Kidney (tissue), 14 donors: ENCODE results near the gene C2CD2. TPM values are rescaled to one million over a fixed set of nuclear protein-coding genes. Genes with fewer than 3 reads are reported as not detected.
A peak's percentile ranks its signal among the peaks of the same experiment; 100 is the strongest.
"Not testable (repeated sequence)": the region's sequence is repeated elsewhere in the genome, so short reads cannot be mapped to it uniquely, and the experiment has no call there.

Experiments used
- DNase-seq, 5 donors: peaks; one replicate each; pipeline ENCODE4 v3.0.0-alpha.2; 2013 to 2020
- FAIRE-seq: peaks from 2 replicates; lab custom pipeline; 2012; peaks lifted over from hg19 to GRCh38; lab: Jason Lieb, UNC
- H3K27ac ChIP-seq, 2 donors: one replicate each; pipeline ENCODE4 v1.7.0; 2013; ENCODE audit warnings: low read depth in 2 of 2, low read length in 2 of 2, inconsistent platforms in 1 of 2
- H3K27me3 ChIP-seq: one replicate; pipeline ENCODE4 v1.7.1; 2013; ENCODE audit warnings: low read length, inconsistent platforms; ENCODE audit not compliant: control insufficient read depth, insufficient read depth
- H3K36me3 ChIP-seq, 3 donors: one replicate each; pipeline versions ENCODE4 v1.7.0 to v1.7.1; 2013; ENCODE audit warnings: low read length in 3 of 3, control low read depth in 1 of 3, inconsistent platforms in 1 of 3; ENCODE audit not compliant: insufficient read depth in 3 of 3, control insufficient read depth in 2 of 3
- H3K4me1 ChIP-seq, 3 donors: one replicate each; pipeline versions ENCODE4 v1.7.0 to v1.7.1; 2013; ENCODE audit warnings: low read length in 3 of 3, inconsistent platforms in 1 of 3, low read depth in 1 of 3; ENCODE audit not compliant: control insufficient read depth in 2 of 3, insufficient read depth in 2 of 3
- H3K4me3 ChIP-seq, 3 donors: one replicate each; pipeline versions ENCODE4 v1.7.0 to v1.8.1; 2013; ENCODE audit warnings: low read length in 3 of 3, control low read depth in 1 of 3, inconsistent platforms in 1 of 3
- H3K9ac ChIP-seq, 3 donors: one replicate each; pipeline versions ENCODE4 v1.7.0 to v1.7.1; 2013; ENCODE audit warnings: low read length in 3 of 3, control low read depth in 1 of 3, inconsistent platforms in 1 of 3
- H3K9me3 ChIP-seq, 3 donors: one replicate each; pipeline versions ENCODE4 v1.7.0 to v1.7.1; 2013; ENCODE audit warnings: low read length in 3 of 3, control low read depth in 1 of 3, inconsistent platforms in 1 of 3; ENCODE audit not compliant: control insufficient read depth in 2 of 3, insufficient read depth in 1 of 3
- intact Hi-C: fragments of 100-400 bp; cut with DNase I; formaldehyde crosslinking; loops from one replicate; pipeline ENCODE4 v1.11.1; 2022
- polyA plus RNA-seq: library from polyadenylated mRNA; stranded (reverse); fragments of 350-450 nt; fragmentation: Illumina TruSeq; extraction: RNeasy Lipid Tissue Mini Kit (QIAGEN cat#74804); gene quantifications from one replicate; pipeline ENCODE4 v1.2.3, GENCODE V29; 2014; ENCODE audit warnings: low read depth, low replicate concordance; ENCODE audit not compliant: insufficient read depth
- total RNA-seq: library from RNA; stranded (reverse); fragmentation: NEBNext Ultra II Directional; extraction: Animal tissue kit (Norgen Biotek cat#: 25700); gene quantifications from one replicate; pipeline ENCODE4 v1.2.1, GENCODE V29; 2021
- TF ChIP-seq, protein P1 (sequence below): IDR thresholded peaks from 3 replicates; pipeline ENCODE4 v1.5.1; 2012; ENCODE audit warnings: mild to moderate bottlenecking, moderate library complexity, borderline replicate concordance; ENCODE audit not compliant: insufficient read depth; ENCODE audit errors: extremely low read depth
- donor health status: control.
- donor health status: control.
- donor health status: control.
- donor health status: control.
- donor health status: control.
- donor health status: DM: yes; HTN: yes; CAD: no.
- donor health status: Normal renal cell carcinoma (clear cell type).

C2CD2 gene
- total and polyA plus RNA-seq, 2 donors from 2014 or later = 7.6 to 25.6 TPM

- FAIRE-seq = no peak
- no peak overlapping the region for H3K4me3 ChIP-seq
- DNase-seq = no peak
- intact Hi-C loops = no loop called here
- H3K9me3 ChIP-seq = no peaks in the 10 kb centered on the region
- no peak overlapping the region for H3K27ac ChIP-seq
- H3K27me3 ChIP-seq = no peaks in the 10 kb centered on the region
- H3K4me1 ChIP-seq = peaks cover 0 to 18% (median 11%) of the 10 kb centered on the region in 3 donors
- no peaks in the 10 kb centered on the region for H3K36me3 ChIP-seq
- TF ChIP-seq, protein P1, sequence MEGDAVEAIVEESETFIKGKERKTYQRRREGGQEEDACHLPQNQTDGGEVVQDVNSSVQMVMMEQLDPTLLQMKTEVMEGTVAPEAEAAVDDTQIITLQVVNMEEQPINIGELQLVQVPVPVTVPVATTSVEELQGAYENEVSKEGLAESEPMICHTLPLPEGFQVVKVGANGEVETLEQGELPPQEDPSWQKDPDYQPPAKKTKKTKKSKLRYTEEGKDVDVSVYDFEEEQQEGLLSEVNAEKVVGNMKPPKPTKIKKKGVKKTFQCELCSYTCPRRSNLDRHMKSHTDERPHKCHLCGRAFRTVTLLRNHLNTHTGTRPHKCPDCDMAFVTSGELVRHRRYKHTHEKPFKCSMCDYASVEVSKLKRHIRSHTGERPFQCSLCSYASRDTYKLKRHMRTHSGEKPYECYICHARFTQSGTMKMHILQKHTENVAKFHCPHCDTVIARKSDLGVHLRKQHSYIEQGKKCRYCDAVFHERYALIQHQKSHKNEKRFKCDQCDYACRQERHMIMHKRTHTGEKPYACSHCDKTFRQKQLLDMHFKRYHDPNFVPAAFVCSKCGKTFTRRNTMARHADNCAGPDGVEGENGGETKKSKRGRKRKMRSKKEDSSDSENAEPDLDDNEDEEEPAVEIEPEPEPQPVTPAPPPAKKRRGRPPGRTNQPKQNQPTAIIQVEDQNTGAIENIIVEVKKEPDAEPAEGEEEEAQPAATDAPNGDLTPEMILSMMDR = no peak
- no peak overlapping the region for H3K9ac ChIP-seq
These were observed 6.6 kb upstream of the C2CD2 start for GRCh38 chr21:41960386-41960785.

DNA sequence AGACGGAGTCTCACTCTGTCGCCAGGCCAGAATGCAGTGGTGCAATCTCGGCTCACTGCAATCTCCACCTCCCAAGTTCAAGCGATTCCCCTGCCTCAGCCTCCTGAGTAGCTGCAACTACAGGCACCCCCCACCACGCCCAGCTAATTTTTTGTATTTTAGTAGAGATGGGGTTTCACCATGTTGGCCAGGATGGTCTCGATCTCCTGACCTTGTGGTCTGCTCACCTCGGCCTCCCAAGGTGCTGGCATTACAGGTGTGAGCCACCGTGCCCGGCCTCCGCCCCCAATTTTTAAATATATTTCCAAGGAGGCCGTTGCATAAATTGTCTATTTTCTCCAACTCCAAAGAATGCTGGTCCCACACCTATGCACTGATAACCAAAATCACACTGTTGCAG, 5.9 kb upstream of the C2CD2 start:
- peaks cover 0 to 19% (median 11%) of the 10 kb centered on the region in 3 donors for H3K4me1 ChIP-seq
- FAIRE-seq, H3K27ac ChIP-seq, H3K36me3 ChIP-seq, H3K27me3 ChIP-seq, H3K9ac ChIP-seq, DNase-seq, intact Hi-C loops, H3K9me3 ChIP-seq, H3K4me3 ChIP-seq: not testable (repeated sequence)

- Histone ChIP-seq H3K27me3 (no peaks in the 10 kb centered on the region), H3K4me3 (no peak overlapping the region), H3K9me3 (no peaks in the 10 kb centered on the region), H3K27ac (no peak overlapping the region), H3K36me3 (no peaks in the 10 kb centered on the region), H3K9ac (no peak overlapping the region), H3K4me1 (peaks cover 0 to 25% (median 11%) of the 10 kb centered on the region in 3 donors)
- intact Hi-C loops = no loop called here
- TF ChIP-seq, protein P1 = no peak
- DNase-seq = no peak
- FAIRE-seq = no peak
These were observed 5.2 kb upstream of the C2CD2 start for GRCh38 chr21:41958886-41959563.

GRCh38 chr21:41957991-41958766, 4.4 kb upstream of the C2CD2 start:
- no peak for FAIRE-seq
- H3K4me3 ChIP-seq = no peak overlapping the region
- peak in 4 of 5 donors; percentile 65 to 92 (median 83) for DNase-seq
- H3K9me3 ChIP-seq = no peaks in the 10 kb centered on the region
- no peaks in the 10 kb centered on the region for H3K27me3 ChIP-seq
- H3K4me1 ChIP-seq = peaks cover 0 to 25% (median 11%) of the 10 kb centered on the region in 3 donors
- peak overlapping the region in 1 of 3 donors; percentile 51 for H3K9ac ChIP-seq
- intact Hi-C loops = no loop called here
- no peaks in the 10 kb centered on the region for H3K36me3 ChIP-seq
- TF ChIP-seq, protein P1 = peak; percentile 19
- H3K27ac ChIP-seq = peak overlapping the region; percentile 55 to 64
